GM19467 (cell line): ENCODE measurements around the gene POU3F1.

Source experiments
- ATAC-seq: cut with Tn5 transposase; IDR thresholded peaks from one replicate; pipeline ENCODE4 v1.9.1; 2021; ENCODE audit warnings: mild to moderate bottlenecking, moderate library complexity; ENCODE audit not compliant: unreplicated experiment

POU3F1 gene

DNA sequence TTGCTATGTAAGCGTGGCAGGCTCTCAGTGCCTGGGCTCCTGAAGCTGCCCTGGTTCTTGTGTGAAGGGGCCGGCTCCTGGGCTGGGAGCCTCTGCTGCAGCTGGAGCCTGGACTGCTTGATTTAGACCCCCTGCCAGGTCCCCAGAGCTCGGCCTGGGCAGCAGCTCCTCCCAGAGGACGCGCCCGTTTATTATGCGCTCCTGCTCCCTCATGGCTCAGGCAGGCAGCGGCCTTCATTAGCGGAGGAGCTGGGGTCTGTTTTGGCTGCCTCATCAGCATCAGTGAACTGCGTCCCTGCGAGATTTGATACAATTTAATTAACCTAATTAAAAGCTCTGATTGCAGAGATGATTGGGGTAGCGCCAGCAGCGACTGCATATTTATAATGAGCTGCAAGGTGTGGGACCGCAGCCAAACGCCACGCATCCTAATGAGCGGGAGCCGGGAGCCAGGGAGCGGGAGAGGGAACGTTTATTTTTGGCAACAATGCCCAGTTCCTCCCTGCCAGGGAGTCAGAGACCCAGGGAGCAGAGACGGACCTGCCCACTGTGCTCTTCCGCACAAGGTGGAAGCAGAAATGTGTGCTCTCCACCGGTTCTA lies 17.4 kb downstream of the POU3F1 start:
- ATAC-seq = no peak

DNA sequence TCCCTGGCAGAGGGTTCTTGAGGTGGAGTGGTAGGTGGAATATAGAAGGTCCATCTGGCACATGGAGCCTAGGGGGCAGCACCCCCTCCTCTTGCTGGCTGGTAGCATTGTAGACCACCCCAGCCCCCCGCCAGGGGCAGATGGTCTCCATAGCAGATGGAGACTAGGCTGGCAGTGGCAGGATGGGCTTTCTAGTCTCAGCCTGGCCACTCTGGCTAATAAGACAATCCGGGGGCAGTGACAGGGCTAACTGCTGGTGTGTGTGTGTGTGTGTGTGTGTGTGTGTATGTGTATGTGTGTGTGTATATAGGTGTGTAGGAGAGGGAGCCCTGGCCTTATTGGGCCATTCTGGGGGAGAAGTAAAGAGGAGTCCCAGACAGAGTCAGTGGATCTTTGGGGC lies 17.9 kb downstream of the POU3F1 start:
- no peak for ATAC-seq

DNA sequence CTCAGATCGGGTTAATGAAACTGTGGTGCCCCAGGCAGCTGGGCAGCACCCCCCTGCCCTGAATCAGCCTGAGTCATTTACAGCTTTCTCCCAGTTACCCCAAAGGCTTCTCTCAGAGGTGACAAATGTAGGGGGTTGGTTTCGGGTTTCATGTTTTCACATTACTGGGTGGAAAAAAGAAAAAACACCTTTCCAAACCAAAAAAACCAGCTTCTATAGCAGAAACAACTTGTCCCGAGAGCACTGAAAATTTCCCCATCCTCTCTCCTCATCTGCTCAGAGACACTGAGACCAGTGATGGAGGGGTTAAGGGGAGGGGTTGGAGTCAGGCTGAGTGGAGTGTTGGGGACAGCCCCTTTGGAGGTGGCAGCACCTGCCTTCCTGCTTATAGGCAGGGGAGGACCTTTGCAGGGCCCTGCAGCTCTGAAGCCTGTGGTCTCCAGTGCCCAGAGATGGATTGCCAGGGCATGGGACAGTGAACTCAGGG lies 18.4 kb downstream of the POU3F1 start:
- peak; percentile 66 for ATAC-seq

DNA sequence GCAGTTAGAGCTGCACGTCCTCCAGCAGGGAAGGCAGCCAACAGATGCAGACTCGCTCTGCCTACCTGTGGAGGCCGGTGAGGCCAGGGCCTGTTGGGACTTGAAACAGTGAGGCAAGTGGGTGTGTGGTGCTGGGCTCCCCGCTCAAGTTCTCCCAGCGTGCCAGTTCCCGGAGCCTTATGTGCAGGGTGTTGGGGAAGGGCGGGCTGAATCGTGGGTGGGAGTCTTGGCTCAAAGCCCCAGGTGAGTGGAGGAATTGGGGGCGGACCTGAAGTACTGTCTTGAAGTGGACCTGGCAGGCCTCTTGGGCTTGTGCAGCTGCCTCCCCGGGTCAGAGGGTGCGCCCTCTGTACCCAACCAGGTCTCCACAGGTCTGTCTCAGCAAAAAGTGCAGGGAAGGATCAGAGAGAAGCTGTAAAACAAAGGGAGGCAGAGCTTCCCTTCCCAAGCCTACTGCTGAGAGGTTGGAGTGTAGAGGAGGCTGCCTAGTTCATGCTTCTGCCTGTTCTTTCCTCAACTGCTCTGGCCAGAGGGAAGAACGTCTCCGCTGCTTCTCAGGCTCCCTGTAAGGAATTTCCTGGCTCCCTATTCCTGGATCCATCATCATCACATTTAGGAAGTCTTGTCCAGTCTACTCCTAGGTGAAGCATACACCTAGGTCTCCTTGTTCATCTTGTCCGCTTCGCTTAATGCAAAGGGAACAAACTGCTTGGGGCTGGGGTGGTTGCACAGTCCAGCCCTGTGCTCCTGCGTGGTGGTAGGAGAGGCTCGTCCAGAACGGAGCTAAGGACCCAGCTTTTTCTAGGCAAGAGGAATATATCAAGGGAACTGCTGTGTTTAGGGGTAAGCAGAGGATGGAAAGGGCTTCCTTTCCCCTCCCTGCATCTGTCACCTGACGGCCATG lies 19.1 kb downstream of the POU3F1 start:
- ATAC-seq = no peak

DNA sequence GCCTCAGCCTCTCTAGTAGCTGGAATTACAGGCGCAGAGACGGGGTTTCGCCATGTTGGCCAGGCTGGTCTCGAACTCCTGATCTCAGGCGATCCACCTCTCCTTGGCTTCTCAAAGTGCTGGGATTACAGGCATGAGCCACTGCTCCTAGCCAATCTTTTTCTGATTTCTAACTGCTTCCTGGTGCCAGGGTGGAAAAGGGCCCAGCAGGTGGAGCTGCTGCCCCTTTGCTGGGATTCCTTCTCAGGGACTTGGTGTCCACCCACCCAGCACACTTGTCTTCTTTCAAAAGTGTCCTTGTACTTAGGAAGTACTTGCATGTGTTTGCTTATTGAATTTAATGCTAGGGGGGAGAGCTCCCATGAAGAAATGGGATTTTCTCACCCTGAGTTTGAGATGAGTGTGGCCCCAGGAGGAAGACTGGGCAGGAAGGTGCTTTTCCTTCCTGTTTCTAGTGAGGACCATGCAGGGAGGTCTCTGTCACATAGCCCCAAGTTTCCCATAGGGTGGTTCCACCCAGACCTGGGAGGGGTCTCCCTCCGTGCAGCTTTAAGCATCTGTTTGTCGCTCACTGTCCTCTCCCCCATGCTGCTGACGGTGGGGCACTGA lies 19.9 kb downstream of the POU3F1 start:
- ATAC-seq = no peak

DNA sequence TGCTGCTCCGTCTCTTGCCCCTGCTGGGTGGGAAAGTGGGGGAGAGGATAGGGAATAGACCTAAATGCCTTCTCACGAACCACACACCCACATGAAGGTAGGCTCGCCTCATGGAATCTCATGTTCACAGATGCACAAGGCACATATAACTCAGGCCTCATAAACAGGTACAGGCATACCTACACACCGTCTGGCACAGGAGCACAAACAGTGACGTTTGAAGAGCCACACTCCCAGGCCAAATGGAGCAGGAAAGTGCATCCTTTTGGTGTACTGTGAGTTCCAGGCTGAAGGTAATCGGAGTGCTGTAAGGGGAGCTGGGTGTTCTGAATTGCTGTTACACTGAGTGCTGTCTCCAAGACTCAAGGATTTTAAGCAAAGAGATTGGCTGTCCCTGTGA lies 20.9 kb downstream of the POU3F1 start:
- ATAC-seq = no peak

DNA sequence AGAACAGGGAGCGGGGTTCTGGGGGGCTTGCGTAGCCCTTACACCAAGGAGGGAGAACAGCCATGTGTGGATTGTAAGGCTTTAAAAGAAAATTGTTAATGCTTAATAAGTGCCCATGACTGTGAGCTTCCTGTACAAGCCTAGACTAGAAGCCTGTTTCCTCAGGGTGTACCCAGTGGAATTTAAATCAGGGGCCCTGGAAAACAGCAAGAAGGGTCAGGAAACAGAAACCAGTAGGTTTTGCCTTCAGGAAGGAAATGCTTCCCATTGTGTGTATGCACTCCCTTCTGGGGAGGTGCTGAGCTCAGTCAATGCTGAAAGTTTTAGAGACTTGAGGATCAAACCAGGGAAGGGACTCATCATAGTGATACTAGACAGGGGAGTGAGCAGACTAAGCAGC lies 21.4 kb downstream of the POU3F1 start:
- no peak for ATAC-seq

DNA sequence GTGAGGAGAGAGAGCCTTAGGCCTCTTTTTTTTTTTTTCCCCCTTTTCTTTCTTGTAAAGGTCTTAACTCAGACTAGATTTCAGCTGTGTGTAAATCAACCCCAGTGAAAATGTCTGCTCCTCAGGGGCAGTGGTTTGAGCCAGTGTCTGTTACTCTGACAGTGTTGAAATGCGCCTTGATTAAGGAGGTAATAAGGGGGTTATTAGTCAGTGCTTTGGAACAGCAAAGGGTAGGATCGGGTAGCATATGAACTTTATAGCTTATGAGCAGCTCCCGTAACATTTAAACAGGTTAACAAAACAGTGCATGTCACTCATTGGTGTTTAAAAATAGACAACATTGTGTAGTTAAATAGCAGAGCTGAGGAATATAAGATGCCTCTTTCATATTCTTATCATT lies 23.8 kb downstream of the POU3F1 start:
- ATAC-seq = no peak

DNA sequence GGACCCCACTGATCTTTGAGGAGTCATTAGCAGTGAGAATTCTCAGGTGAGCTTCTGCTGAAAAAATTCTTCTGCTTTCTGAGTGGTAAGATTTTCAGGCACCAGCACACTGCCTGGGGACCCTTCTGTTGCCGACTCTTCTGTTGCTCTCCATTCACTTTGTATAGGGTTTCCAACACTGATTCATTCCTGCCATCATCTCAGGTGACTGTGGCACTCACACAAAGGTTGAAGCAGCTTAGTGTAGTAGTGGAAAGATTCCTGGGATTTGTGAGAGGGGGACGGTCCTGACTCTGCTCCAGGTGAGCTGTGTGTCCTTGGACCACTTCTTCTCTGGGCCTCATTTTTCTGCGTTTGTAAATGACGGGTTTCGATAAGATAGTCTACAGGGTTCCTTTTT lies 24.6 kb downstream of the POU3F1 start:
- no peak for ATAC-seq

- no peak for ATAC-seq
These were observed 26.2 kb downstream of the POU3F1 start for GRCh38 chr1:38020396-38020795.

DNA sequence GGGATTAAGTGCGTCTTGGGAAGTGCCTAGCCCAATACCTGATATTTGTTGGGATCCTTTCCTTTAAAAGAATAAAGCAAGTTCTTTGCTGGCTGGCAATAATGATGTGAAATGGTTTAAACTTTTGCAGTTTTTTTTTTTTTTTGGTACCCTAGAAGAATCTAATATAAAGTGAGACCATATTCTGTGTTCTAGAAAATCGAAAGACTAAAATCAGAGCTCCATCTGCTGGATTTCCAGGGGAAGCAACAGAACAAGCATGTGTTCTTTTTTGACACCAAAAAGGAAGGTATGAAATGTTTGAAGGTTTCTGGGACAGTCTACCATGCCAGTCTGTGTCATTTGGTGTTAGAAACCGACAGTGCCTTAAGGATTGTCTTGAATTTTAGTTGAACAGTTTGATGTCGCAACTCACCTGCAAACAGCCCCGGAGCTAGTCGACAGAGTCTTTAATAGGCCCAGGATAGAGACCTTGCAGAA lies 27.7 kb downstream of the POU3F1 start:
- ATAC-seq = no peak

DNA sequence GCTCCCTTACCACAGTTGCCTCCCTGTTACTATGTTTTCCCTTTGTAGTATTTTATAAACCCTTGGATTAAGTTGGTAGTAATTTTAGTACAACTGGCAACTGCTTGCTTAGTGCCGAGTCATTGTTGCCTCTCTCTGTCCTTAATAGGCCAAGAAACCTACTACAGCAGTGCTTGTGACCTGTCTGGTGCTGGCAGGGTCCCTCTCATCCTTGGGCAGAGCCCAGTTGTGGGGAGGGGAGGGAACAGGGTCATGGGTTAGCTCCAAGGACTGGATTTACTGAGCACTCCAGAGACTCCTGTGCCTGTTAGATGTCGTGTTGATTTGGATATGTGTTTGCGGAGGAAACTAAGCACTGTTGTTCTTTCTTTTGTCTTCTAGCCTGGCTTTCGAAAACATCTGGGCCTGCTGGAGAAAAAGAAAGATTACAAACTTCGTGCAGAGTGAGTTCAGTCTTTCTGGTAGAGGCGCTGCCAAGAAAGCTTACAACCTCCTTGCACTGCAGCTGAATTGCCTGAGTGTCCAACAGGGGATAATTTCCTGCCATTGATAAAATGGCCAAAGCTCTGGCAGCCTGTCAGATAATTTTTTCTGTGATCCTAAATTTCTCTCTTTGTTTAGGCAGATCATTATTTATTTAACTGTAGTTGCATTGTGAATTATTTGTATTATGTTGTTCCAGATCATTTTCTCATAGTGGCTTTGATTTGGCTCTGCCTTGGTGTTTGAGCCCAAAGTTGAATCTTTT lies 30.4 kb downstream of the POU3F1 start:
- no peak for ATAC-seq

DNA sequence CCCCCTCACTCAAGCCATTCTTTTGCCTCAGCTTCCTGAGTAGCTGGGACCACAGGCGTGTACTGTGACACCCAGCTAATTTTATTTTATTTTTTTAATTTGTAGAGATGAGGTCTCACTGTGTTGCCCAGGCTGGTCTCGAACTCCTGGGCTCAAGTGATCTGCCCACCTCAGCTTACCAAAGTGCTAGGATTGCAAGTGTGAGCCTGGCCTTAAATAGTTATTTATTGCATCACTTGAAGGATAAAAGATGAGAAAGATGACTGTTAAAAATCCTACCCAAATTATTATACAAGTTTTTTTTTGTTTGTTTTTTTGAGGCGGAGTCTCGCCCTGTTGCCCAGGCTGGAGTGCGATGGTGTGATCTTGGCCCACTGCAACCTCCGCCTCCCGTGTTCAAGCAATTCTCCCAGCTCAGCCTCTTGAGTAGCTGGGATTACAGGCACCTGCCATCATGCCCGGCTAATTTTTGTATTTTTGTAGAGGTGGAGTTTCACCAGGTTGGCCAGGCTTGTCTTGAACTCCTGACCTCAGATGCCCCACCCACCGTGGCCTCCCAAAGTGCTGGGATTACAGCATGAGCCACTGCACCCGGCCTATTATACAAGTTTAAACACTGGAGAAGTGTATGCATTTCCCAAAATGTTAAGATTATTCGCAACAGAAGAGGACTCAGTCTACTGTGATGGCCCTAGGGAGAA lies 31.7 kb downstream of the POU3F1 start:
- no peak for ATAC-seq

- ATAC-seq = no peak
These were observed 32.4 kb downstream of the POU3F1 start for GRCh38 chr1:38014171-38014570.

- no peak for ATAC-seq
These were observed 33.4 kb downstream of the POU3F1 start for GRCh38 chr1:38013227-38013622.

DNA sequence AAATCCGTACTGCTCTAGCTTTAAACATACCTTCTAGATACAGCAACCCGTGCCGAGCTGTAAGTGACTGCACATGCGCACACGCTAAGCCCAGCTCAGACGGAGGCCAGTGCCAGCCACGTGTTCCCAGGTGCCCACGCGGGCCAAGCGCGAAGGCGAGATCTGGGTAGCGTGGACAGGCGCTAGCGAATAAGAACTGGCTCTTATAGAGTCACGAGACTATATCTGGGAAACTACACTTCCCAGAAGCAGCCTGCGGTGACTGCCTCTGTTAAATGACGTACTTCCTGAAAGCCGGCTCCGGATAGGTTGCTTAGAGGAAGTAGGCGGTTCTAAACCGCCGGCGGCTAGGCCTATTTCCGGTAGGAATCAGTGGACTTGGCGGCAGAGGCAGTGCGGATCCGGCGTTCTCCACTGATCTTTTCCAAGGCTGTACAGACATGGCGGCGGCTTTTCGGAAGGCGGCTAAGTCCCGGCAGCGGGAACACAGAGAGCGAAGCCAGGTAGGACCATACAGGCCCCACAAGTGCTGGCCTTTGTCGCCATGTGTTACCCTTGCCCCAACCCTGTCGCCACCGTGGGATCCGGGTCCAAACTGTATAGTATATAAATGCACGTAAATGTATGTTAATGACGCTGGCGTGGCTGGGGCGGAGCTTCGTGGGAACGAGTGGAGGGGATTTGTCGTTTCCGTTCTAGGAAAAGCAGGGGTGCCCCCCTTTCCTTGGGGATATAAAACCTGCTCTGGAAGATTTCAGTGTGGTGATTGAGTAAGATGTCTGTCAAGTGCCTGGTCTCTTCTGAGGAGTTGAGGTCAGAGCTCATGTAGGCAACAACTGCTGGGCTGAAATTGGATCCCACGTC lies 34.0 kb downstream of the POU3F1 start, which contains the start of gene UTP11:
Gene UTP11 (plus strand): TSS at position 372 of the 864 bp plus-strand sequence. CDS start 69 bp downstream, at position 441.
- peak; percentile 96 for ATAC-seq

GRCh38 chr1:38009841-38010180 lies 36.8 kb downstream of the POU3F1 start:
- no peak for ATAC-seq

DNA sequence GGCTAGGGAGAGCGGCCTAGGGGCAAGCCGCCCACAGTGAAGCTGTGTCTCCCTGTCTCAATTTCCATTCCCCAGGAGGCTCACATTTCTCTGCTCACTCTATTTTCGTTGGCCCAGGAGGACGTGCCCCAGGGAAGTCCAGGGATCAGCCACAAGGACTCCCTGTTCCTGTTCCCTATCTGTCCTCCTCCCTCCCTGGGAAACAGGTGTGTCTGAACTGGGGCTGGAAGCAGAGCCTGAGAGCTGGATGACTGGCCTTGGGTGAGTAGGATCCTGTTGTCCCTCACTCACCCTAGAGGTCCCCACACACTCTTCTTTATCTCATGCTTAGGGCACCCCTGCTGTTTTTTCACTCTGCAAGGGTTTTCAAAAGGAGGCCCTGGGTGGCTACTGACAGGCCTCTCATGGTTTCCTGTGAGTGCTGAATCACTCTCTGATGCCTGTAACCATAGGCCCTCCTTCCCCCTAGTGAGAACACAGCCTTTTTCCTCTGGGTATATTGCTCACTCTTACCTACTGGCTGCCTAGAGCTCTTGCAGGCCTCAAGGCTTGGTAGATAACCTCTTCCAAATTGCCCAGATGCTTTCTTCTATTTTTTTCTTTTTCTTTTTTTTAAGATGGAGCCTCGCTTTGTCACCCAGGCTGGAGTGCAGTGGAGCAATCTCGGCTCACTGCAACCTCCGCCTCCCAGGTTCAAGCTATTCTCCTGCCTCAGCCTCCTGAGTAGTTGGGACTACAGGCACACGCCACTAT lies 37.3 kb downstream of the POU3F1 start:
- no peak for ATAC-seq
